Activated CD8-positive, alpha-beta memory T cell treated with anti-CD3 and anti-CD28 coated beads, Interleukin-2, amount 50 U/mL, for 1 hour (primary cell): ENCODE data around the gene ZNF555.
"Not testable (repeated sequence)": the region's sequence is repeated elsewhere in the genome, so short reads cannot be mapped to it uniquely, and the experiment has no call there.

ENCODE experiments used
- DNase-seq: peaks from one replicate; pipeline ENCODE4 v3.0.0-alpha.2; 2020; ENCODE audit errors: extremely low read depth

Gene ZNF555

GRCh38 chr19:2867025-2867991 lies 26.0 kb downstream of the ZNF555 start, which contains the start of gene ZNF556:
Gene ZNF556, plus strand, starts transcription at chr19:2867335. Its CDS starts 87 bp downstream, at chr19:2867422.
- DNase-seq: no peak

GRCh38 chr19:2869618-2870017 lies 28.3 kb downstream of the ZNF555 start:
- DNase-seq: no peak

- DNase-seq: not testable (repeated sequence)
Measured at GRCh38 chr19:2872175-2872574, 30.9 kb downstream of the ZNF555 start.

GRCh38 chr19:2877398-2878331 lies 36.4 kb downstream of the ZNF555 start:
- no peak for DNase-seq

- no peak for DNase-seq
Measured at GRCh38 chr19:2883686-2884439, 42.6 kb downstream of the ZNF555 start.

GRCh38 chr19:2885736-2886135 lies 44.5 kb downstream of the ZNF555 start:
- DNase-seq: no peak

GRCh38 chr19:2887391-2887914 lies 46.2 kb downstream of the ZNF555 start:
- no peak for DNase-seq

- DNase-seq: no peak
Measured at GRCh38 chr19:2888731-2889224, 47.5 kb downstream of the ZNF555 start.

- not testable (repeated sequence) for DNase-seq
Measured at GRCh38 chr19:2890531-2890930, 49.3 kb downstream of the ZNF555 start.

GRCh38 chr19:2896694-2897093 lies 55.4 kb downstream of the ZNF555 start:
- no peak for DNase-seq

- peak; percentile 98 for DNase-seq
Measured at GRCh38 chr19:2900296-2901252, 59.3 kb downstream of the ZNF555 start, which contains the start of gene ZNF57. Gene ZNF57, plus strand, starts transcription at chr19:2900928. Its CDS starts 118 bp downstream, at chr19:2901046.

- no peak for DNase-seq
Measured at GRCh38 chr19:2902590-2903218, 61.4 kb downstream of the ZNF555 start.

GRCh38 chr19:2903326-2903725 lies 62.1 kb downstream of the ZNF555 start:
- not testable (repeated sequence) for DNase-seq

- DNase-seq: no peak
Measured at GRCh38 chr19:2905918-2906519, 64.7 kb downstream of the ZNF555 start.

GRCh38 chr19:2906631-2907195 lies 65.4 kb downstream of the ZNF555 start:
- no peak for DNase-seq
